GM18858 (cell line): ENCODE data around the gene SPINT1.

Experiments
- ATAC-seq: cut with Tn5 transposase; IDR thresholded peaks from one replicate; pipeline ENCODE4 v1.9.1; 2021; ENCODE audit not compliant: unreplicated experiment

The SPINT1 gene

GRCh38 chr15:40828447-40829036 is 15.3 kb upstream of the SPINT1 start, which contains the start of gene PPP1R14D:
Gene PPP1R14D (minus strand): TSS chr15:40828708. CDS start chr15:40828641, 67 bp downstream.
- no peak for ATAC-seq

- ATAC-seq, result no peak
These were observed 14.7 kb upstream of the SPINT1 start for GRCh38 chr15:40829115-40829514.

GRCh38 chr15:40830884-40831283 is 13.0 kb upstream of the SPINT1 start:
- ATAC-seq, result no peak

DNA sequence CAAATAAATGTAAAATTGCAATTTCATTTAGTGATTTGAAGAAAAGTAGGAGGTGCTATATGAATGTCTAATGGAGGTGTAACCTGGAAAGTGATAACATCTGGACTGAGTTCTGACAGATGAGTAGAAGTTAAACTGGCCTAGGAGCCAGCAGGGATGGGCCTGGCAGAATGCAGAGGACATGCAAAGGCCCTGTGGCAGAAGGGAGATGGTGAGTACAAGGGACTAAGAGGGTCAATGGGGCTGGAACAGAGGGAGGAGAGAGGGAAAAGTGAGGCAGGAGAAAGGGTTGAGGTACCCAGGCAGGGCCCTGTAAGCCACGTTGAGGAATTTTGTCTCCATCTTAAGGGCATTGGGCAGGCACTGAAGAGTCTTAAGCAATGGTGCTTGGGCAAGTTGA is 12.0 kb upstream of the SPINT1 start:
- no peak for ATAC-seq

- ATAC-seq, result no peak
These were observed 10.9 kb upstream of the SPINT1 start for GRCh38 chr15:40832903-40833302.

- no peak for ATAC-seq
These were observed 7.8 kb upstream of the SPINT1 start for GRCh38 chr15:40836020-40836419.

DNA sequence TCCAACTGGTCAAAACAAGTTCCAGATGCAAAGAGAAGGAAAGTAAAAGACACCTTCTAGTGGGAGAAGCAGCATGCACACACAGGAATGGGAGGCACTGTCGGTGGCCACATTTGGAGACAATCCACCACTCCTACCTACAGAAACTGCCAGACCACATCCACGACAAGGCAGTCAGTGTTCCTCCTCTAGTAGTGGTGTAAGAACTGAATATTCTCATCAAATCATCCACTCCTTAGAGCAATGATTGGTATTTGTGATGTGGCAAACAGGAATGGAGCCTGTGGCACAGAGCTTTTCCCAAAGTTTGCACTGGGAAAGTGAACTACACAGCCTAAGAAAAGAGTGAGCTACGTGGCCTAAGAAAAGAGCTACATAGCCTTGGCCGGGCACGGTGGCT is 5.1 kb upstream of the SPINT1 start:
- no peak for ATAC-seq

DNA sequence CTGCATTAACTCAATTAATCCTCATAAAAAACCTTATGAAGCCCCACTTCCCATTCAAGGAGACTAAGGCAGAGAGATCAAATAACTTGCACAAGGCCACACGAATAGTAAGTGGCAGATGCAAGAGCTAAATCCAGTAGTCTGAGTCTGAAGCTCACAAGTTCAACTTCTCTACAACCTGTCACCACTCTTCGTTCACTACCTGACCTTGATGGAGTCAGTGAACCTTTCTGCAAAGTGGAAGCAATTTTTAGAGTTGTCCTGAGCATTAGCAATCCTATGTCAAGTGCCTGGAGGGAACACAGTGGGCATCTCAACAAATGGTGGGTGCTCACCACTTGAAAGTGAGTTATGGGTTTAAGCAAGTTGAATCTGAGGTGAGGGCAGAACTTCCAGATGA is 2.1 kb upstream of the SPINT1 start:
- ATAC-seq, result no peak

GRCh38 chr15:40843261-40843884 is 475 bp upstream of the SPINT1 start:
- no peak for ATAC-seq

GRCh38 chr15:40844696-40845030 is 815 bp downstream of the SPINT1 start:
- ATAC-seq, result no peak

DNA sequence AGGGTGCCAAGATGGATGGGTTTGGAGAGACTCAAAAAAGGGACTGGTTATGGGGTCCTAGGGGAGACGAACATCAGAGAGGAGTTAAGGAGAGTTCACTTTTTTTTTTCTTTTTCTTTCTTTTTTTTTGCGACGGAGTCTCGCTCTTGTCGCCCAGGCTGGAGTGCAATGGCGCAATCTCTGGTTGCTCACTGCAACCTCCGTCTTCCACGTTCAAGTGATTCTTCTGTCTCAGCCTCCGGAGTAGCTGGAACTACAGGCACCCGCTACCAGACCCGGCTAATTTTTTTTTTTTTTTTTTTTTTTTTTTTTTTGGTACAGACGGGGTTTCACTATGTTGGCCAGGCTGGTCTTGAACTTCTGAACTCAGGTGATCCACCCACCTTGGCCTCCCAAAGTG is 1.2 kb downstream of the SPINT1 start:
- ATAC-seq, result no peak

GRCh38 chr15:40845511-40846284 is 1.9 kb downstream of the SPINT1 start:
- ATAC-seq, result no peak

DNA sequence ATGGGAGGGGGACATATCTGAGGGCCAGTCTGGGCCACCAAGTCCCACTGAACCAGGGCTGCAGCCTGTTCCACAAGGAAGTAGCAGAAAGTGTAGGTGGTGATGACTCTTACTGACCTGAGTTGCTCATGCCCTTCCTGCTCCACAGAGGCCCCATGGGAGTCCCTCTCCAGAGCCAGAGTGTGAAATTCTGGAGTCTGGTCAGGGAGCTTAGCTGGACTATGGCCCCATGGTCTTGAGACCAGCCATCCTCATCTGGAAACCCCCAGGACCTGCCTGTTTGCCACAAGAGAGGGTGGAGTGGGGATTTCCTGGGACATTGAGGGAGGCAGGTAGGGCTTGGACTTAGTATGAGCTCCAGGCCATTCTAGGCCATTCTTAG is 3.0 kb downstream of the SPINT1 start:
- no peak for ATAC-seq

- ATAC-seq, result no peak
These were observed 3.5 kb downstream of the SPINT1 start for GRCh38 chr15:40847223-40847961.

DNA sequence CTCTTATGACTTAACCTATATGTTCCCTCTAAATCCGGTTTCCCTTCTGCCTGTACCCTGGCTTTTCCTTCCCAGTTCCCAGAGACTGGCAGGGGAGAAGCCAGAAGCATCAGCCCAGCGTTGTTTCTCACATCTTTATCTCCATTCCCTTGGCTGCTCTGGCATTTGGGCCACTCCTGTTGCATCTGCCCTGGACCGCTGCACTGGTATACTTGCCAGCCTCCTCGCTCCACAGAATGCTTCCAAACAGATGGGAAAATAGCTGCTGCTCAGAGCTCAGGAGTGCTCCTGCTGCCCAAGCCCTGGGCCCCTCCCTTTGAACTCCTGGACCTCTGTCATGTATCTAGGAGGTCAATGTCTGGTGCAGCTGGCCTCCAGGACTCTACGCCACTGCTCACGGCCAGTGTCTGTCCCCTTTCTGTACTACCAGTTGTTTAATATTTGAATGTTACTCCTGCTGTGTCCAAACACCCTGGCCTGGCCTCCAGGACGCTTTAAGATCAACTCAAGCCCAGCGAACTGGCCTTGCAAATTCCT is 6.8 kb downstream of the SPINT1 start:
- ATAC-seq, result no peak

GRCh38 chr15:40852529-40852928 is 8.7 kb downstream of the SPINT1 start:
- ATAC-seq, result no peak

DNA sequence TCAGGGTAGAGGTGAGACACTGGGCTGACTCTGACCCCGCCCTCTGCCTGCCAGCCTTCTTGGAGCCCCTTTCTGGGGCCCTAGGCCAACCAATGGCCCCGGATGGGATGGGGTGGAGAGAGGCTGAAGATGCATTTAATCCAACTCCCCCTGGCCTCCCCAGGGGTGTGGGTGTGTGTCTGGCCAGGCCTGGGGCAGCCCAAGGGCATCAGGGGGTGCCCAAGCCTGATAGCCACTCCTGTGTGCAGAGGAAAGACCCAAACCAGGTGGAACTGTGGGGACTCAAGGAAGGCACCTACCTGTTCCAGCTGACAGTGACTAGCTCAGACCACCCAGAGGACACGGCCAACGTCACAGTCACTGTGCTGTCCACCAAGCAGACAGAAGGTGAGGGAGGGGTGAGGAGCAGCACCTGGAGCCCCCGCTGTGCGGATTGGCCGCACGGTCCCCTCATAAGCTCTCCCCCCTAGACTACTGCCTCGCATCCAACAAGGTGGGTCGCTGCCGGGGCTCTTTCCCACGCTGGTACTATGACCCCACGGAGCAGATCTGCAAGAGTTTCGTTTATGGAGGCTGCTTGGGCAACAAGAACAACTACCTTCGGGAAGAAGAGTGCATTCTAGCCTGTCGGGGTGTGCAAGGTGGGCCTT is 9.5 kb downstream of the SPINT1 start:
- no peak for ATAC-seq

GRCh38 chr15:40854161-40854560 is 10.3 kb downstream of the SPINT1 start:
- ATAC-seq, result no peak

- no peak for ATAC-seq
These were observed 11.9 kb downstream of the SPINT1 start for GRCh38 chr15:40855706-40856234.

- ATAC-seq, result no peak
These were observed 12.9 kb downstream of the SPINT1 start for GRCh38 chr15:40856746-40857145.
